NCI-H2227 (cell line): ENCODE measurements around the gene SUMO1.

Experiments used
- DNase-seq: peaks from one replicate; lab custom pipeline; 2025; ENCODE audit not compliant: unreplicated experiment; lab: John Stamatoyannopoulos, UW

The SUMO1 gene

GRCh38 chr2:202157211-202157990, 81.0 kb downstream of the SUMO1 start:
- DNase-seq: no peak
